A549 (cell line): ENCODE data around the gene OPRD1. TPM values are rescaled to one million over a fixed set of nuclear protein-coding genes. Genes with fewer than 3 reads are reported as not detected.

ENCODE experiments used
- ATAC-seq, 2 experiments: fragments of 200-7000 bp in 1 of 2; fragments of >200 bp in 1 of 2; cut with Nextera tagmentation in 1 of 2; cut with Tn5 transposase in 1 of 2; 3 replicates each; pipeline versions ENCODE4 v1.8.0 to v1.9.1; 2018 to 2020; ENCODE audit warnings: mild to moderate bottlenecking in 1 of 2, moderate library complexity in 1 of 2
- CTCF ChIA-PET: fragments of 300-600 bp; sonication (Branson Sonifier 250); formaldehyde crosslinking; extraction: SDS; loops from one replicate; lab custom pipeline; 2021; ENCODE audit warnings: antibody characterized with exemption, inconsistent platforms; lab: Yijun Ruan, JAX
- POLR2A ChIA-PET: fragments of 350-600 bp; formaldehyde crosslinking; extraction: SDS; loops from one replicate; lab custom pipeline; 2021; ENCODE audit warnings: antibody characterized with exemption, inconsistent platforms; lab: Yijun Ruan, JAX
- DNase-seq, 2 experiments: peaks; one replicate each; pipeline versions ENCODE4 v3.0.0 to v3.0.0-alpha.2; 2011 to 2016; ENCODE audit warnings: low read depth in 1 of 2, low spot score in 1 of 2
- FAIRE-seq: peaks from 2 replicates; lab custom pipeline; 2011; peaks lifted over from hg19 to GRCh38; lab: Jason Lieb, UNC
- H3K27ac ChIP-seq, 2 experiments: fragments of >200 bp; sonication (Bioruptor Twin); formaldehyde crosslinking; 3 replicates each; pipeline ENCODE4 v1.5.1; 2016 to 2017
- H3K4me1 ChIP-seq: fragments of >200 bp; sonication (Bioruptor Twin); formaldehyde crosslinking; 3 replicates; pipeline ENCODE4 v1.6.1; 2016
- H3K4me2 ChIP-seq: fragments of >200 bp; sonication (Bioruptor Twin); formaldehyde crosslinking; 3 replicates; pipeline ENCODE4 v1.6.1; 2016
- H3K4me3 ChIP-seq: fragments of >200 bp; sonication (Bioruptor Twin); formaldehyde crosslinking; 3 replicates; pipeline ENCODE4 v1.5.1; 2016
- H3K9me3 ChIP-seq: fragments of >200 bp; sonication (Bioruptor Twin); formaldehyde crosslinking; 3 replicates; pipeline ENCODE4 v1.6.1; 2016
- CHD2 ChIP-seq: fragments of 150-350 bp; IDR thresholded peaks from 2 replicates; pipeline ENCODE4 v1.6.1; 2014; ENCODE audit warnings: low read length; ENCODE audit not compliant: partially characterized antibody
- ESRRA ChIP-seq: fragments of 150-350 bp; IDR thresholded peaks from 2 replicates; pipeline ENCODE4 v1.6.1; 2014; ENCODE audit warnings: mild to moderate bottlenecking, low read length, borderline replicate concordance
- FOSL2 ChIP-seq, 2 experiments: fragments of 450-650 bp in 1 of 2; fragments of >200 bp in 1 of 2; sonication (Bioruptor Twin) in 1 of 2; formaldehyde crosslinking; IDR thresholded peaks; 2 replicates each; pipeline versions ENCODE4 v1.5.0 to v1.6.1; 2016 to 2020; ENCODE audit warnings: mild to moderate bottlenecking in 1 of 2, moderate library complexity in 1 of 2
- FOXS1 ChIP-seq: fragments of 250-450 bp; sonication (Bioruptor Pico); IDR thresholded peaks from 2 replicates; pipeline ENCODE4 v1.5.0; 2020; ENCODE audit warnings: mild to moderate bottlenecking, moderate library complexity
- HDAC2 ChIP-seq: fragments of 200-600 bp; sonication (generic); IDR thresholded peaks from 2 replicates; pipeline ENCODE4 v1.6.1; 2016
- KDM1A ChIP-seq: fragments of 200-600 bp; sonication (generic); IDR thresholded peaks from 2 replicates; pipeline ENCODE4 v1.6.1; 2016; ENCODE audit warnings: low read depth, mild to moderate bottlenecking
- NPAS2 ChIP-seq: fragments of 250-450 bp; sonication (Bioruptor Pico); IDR thresholded peaks from 2 replicates; pipeline ENCODE4 v1.8.0; 2022; ENCODE audit warnings: mild to moderate bottlenecking, moderate library complexity, borderline replicate concordance
- NR3C1 ChIP-seq: fragments of >200 bp; sonication (Bioruptor Twin); formaldehyde crosslinking; IDR thresholded peaks from 3 replicates; pipeline ENCODE4 v1.6.1; 2017
- PHF8 ChIP-seq: fragments of 200-600 bp; sonication (generic); IDR thresholded peaks from 2 replicates; pipeline ENCODE4 v1.6.1; 2016; ENCODE audit warnings: low read depth, mild to moderate bottlenecking, antibody characterized with exemption, moderate library complexity, borderline replicate concordance
- POLR2A ChIP-seq: IDR thresholded peaks from 2 replicates; pipeline ENCODE4 v1.6.1; 2012; ENCODE audit warnings: mild to moderate bottlenecking, low read length
- POLR2AphosphoS2 ChIP-seq: conservative IDR thresholded peaks from 2 replicates; pipeline ENCODE4 v1.6.1; 2012; ENCODE audit warnings: low read length, improper control_type of control experiment, inconsistent platforms
- RAD21 ChIP-seq, 2 experiments: fragments of >200 bp in 1 of 2; sonication (Bioruptor Twin) in 1 of 2; formaldehyde crosslinking in 1 of 2; IDR thresholded peaks in 1 of 2; conservative IDR thresholded peaks in 1 of 2; 2 replicates in 1 of 2; 3 replicates in 1 of 2; pipeline ENCODE4 v1.6.1; 2012 to 2018; ENCODE audit warnings: inconsistent platforms in 1 of 2
- RARB ChIP-seq: fragments of 250-450 bp; sonication (Bioruptor Pico); IDR thresholded peaks from 2 replicates; pipeline ENCODE4 v1.8.0; 2021; ENCODE audit warnings: mild to moderate bottlenecking, moderate library complexity
- RFX5 ChIP-seq: fragments of 450-650 bp; IDR thresholded peaks from 2 replicates; pipeline ENCODE4 v1.7.1; 2014; ENCODE audit warnings: antibody characterized with exemption, mild to moderate bottlenecking, moderate library complexity
- RNF2 ChIP-seq: fragments of 200-600 bp; sonication (generic); IDR thresholded peaks from 2 replicates; pipeline ENCODE4 v1.6.1; 2016; ENCODE audit warnings: low read depth, mild to moderate bottlenecking, antibody characterized with exemption, moderate library complexity, borderline replicate concordance
- SMC3 ChIP-seq: fragments of >200 bp; sonication (Bioruptor Twin); formaldehyde crosslinking; IDR thresholded peaks from 3 replicates; pipeline ENCODE4 v1.6.1; 2018; ENCODE audit warnings: inconsistent platforms
- ZC3H11A ChIP-seq: fragments of 450-650 bp; IDR thresholded peaks from 2 replicates; pipeline ENCODE4 v1.6.1; 2014; ENCODE audit warnings: antibody characterized with exemption, mild to moderate bottlenecking
- WGBS: methylation state at CpG from one replicate; pipeline ENCODE4 v1.1.6; 2017; ENCODE audit errors: missing lambda C conversion rate; 5-methylcytosine and 5-hydroxymethylcytosine counted together
- polyA plus RNA-seq, 4 experiments: library from polyadenylated mRNA; depleted of rRNA in 3 of 4; stranded (reverse); fragments of >200 nt; fragmentation: RNase III in 1 of 4; extraction: RNeasy Plus Mini Kit Qiagen cat#74134 plus additional on column Dnase treatment in 1 of 4; gene quantifications; 2 replicates in 3 of 4; 3 replicates in 1 of 4; pipeline ENCODE4 v1.2.3, GENCODE V29; 2011 to 2017
- TF ChIP-seq, protein P1 (sequence below): fragments of >200 bp; sonication (Bioruptor Twin); formaldehyde crosslinking; IDR thresholded peaks from 3 replicates; pipeline ENCODE4 v1.6.1; 2016
- TF ChIP-seq, protein P2 (sequence below): IDR thresholded peaks from 2 replicates; pipeline ENCODE4 v1.6.1; 2012
- TF ChIP-seq, protein P3 (sequence below): IDR thresholded peaks from 2 replicates; pipeline ENCODE4 v1.6.1; 2012

The OPRD1 gene
- polyA plus RNA-seq, 2 of the 4 experiments (the other 2 are of a cell fraction), result not detected

DNA sequence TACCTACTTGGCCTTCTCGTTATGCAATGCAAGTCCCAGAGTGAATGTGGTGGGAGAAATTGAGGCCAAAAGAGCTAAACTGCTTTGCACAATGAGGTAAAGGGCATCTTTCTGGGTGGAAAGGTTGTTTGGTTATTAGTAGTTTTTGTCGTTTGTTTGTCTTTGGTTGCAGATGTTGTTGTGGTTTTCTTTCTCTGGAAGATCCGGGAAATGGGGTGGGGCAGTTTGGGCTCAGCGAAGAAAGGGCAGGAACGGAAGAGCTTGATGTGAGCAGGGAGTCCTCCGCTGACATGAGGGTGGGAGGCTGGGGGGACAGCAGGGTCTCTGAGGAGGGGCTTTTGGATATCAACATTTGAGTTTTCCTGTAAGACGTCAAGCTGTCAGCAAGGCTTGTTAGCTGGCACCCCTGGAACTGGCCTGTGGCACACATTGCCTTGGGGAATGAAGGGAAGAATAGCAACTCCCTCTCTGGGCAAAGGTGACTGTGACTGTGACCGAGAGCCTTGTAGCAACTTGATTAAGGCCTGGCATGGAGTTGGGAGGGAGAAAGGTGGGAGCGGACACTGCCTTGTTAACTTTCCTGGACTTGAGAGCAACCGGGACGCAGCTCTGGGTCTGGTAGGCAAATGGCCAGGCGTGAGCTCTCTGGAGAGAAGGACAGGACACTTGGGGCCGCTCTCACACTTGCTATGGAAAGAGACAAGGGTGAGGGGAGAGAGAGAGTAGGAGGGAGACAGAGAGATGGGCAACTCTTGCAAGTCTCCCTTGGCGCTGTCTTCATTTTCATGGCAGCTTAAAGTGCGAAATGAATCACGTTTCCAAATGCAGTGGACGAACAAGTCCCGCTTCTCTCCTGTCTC lies 15.4 kb upstream of the OPRD1 start:
- TF ChIP-seq RAD21 (conservative IDR thresholded peaks at IDR 0.05 in 1 of 2, IDR thresholded peaks at IDR 0.05 in 1 of 2) (peak in 1 of 2 experiments; percentile 36; a peak in 1 of 5 replicates), RARB (CRISPR knock-in tag) (no peak)
- Histone ChIP-seq H3K4me2 (no peak overlapping the region), H3K4me1 (no peaks in the 10 kb centered on the region), H3K9me3 (no peaks in the 10 kb centered on the region), H3K4me3 (no peak overlapping the region), H3K27ac (no peak overlapping the region)
- DNase-seq (no peak), FAIRE-seq (no peak), ATAC-seq (peak in 1 of 2 experiments; percentile 51; a peak in 3 of 6 replicates)
- 60% methylated on average over 18 of the region's 18 CpGs for WGBS
- POLR2A ChIA-PET, result no interaction called here
- CTCF ChIA-PET, result interaction anchor here (0.5 to 1.8 kb wide), 2 partner anchors 80 to 152 kb away, joined by 3 to 11 read pairs; no protein-coding TSS in a partner anchor

DNA sequence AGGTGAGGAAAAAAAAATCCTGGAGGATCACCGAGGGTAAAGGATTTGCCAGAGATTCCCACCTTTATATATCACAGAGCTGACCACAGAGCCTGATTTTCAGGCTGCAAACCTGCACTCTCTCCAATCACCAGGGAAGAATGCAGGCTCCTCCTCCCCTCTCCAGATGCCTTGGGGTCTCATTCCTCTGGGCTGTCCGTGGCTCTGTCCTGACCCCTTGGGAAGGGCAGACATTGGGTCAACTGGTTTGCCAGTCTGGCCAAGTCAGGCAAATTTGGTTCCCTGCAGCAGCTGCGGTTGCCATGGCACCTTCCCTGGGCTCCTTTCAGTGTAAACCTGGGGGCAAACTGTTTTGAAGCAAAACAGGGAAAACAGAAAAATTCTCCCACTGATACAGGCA lies 11.6 kb upstream of the OPRD1 start:
- POLR2A ChIA-PET, result no interaction called here
- H3K4me3 ChIP-seq, result no peak overlapping the region
- FAIRE-seq (no peak), DNase-seq (no peak), ATAC-seq (no peak)
- H3K4me2 ChIP-seq, result no peak overlapping the region
- H3K9me3 ChIP-seq, result no peaks in the 10 kb centered on the region
- no peak overlapping the region for H3K27ac ChIP-seq
- no peaks in the 10 kb centered on the region for H3K4me1 ChIP-seq
- CTCF ChIA-PET, result interaction anchor here (0.7 to 1.5 kb wide), 5 partner anchors 12 to 234 kb away, joined by 3 to 8 read pairs (median 3); partner anchors contain the start of gene OPRD1
- TF ChIP-seq RFX5 (no peak), POLR2A (no peak), RNF2 (no peak), KDM1A (no peak), NPAS2 (CRISPR knock-in tag) (no peak), CHD2 (no peak), FOXS1 (CRISPR knock-in tag) (no peak), NR3C1 (no peak), HDAC2 (no peak), PHF8 (no peak), FOSL2 (IDR thresholded peaks at IDR 0.05) (no peak), FOSL2 (CRISPR knock-in tag; IDR thresholded peaks at IDR 0.05) (no peak), POLR2AphosphoS2 (no peak), ZC3H11A (no peak), SMC3 (no peak), ESRRA (no peak)
- TF ChIP-seq, protein P1, sequence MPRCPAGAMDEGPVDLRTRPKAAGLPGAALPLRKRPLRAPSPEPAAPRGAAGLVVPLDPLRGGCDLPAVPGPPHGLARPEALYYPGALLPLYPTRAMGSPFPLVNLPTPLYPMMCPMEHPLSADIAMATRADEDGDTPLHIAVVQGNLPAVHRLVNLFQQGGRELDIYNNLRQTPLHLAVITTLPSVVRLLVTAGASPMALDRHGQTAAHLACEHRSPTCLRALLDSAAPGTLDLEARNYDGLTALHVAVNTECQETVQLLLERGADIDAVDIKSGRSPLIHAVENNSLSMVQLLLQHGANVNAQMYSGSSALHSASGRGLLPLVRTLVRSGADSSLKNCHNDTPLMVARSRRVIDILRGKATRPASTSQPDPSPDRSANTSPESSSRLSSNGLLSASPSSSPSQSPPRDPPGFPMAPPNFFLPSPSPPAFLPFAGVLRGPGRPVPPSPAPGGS, result no peak
- TF ChIP-seq, protein P2, sequence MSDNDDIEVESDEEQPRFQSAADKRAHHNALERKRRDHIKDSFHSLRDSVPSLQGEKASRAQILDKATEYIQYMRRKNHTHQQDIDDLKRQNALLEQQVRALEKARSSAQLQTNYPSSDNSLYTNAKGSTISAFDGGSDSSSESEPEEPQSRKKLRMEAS, result no peak
- TF ChIP-seq, protein P3, sequence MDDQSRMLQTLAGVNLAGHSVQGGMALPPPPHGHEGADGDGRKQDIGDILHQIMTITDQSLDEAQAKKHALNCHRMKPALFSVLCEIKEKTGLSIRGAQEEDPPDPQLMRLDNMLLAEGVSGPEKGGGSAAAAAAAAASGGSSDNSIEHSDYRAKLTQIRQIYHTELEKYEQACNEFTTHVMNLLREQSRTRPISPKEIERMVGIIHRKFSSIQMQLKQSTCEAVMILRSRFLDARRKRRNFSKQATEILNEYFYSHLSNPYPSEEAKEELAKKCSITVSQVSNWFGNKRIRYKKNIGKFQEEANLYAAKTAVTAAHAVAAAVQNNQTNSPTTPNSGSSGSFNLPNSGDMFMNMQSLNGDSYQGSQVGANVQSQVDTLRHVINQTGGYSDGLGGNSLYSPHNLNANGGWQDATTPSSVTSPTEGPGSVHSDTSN, result no peak
- TF ChIP-seq, all 56 proteins: peak for 0
- WGBS, result 26% methylated on average over 3 of the region's 3 CpGs

DNA sequence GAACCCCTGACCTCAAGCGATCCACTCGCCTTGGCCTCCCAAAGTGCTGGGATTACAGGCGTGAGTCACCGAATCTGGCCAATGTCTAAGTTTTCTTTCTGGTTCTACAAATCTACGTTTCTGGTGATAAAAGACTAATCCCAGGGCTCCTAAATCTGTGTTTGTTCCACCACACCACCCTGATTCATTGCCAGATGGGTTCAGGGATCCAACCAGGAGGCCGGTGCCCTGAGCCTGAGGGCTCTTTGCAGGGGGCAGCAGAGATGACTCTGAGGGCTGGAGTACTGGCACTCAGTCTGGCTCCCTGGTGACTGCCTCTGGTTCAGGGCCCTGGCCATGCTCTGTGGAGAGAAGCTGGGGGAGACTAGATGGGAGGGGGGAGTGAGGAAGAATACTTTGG lies 10.5 kb upstream of the OPRD1 start:
- DNase-seq (no peak), ATAC-seq (no peak), FAIRE-seq (no peak)
- WGBS, result 71% methylated on average over 5 of the region's 6 CpGs
- Histone ChIP-seq H3K9me3 (no peaks in the 10 kb centered on the region), H3K27ac (no peak overlapping the region), H3K4me3 (no peak overlapping the region), H3K4me2 (no peak overlapping the region), H3K4me1 (no peaks in the 10 kb centered on the region)
- CTCF ChIA-PET, result interaction anchor here (0.9 kb wide), 1 partner anchor 401 kb away, joined by 3 read pairs; no protein-coding TSS in a partner anchor
- POLR2A ChIA-PET, result no interaction called here
- TF ChIP-seq KDM1A, result no peak
